Dedifferentiated amniotic fluid mesenchymal stem cell (primary cell): Measurements from ENCODE around the gene CSF1R.
"Not testable (repeated sequence)": the region's sequence is repeated elsewhere in the genome, so short reads cannot be mapped to it uniquely, and the experiment has no call there.

Source experiments
- DNase-seq: peaks from one replicate; pipeline ENCODE4 v3.0.0-alpha.2; 2016; ENCODE audit errors: extremely low spot score

CSF1R gene

DNA sequence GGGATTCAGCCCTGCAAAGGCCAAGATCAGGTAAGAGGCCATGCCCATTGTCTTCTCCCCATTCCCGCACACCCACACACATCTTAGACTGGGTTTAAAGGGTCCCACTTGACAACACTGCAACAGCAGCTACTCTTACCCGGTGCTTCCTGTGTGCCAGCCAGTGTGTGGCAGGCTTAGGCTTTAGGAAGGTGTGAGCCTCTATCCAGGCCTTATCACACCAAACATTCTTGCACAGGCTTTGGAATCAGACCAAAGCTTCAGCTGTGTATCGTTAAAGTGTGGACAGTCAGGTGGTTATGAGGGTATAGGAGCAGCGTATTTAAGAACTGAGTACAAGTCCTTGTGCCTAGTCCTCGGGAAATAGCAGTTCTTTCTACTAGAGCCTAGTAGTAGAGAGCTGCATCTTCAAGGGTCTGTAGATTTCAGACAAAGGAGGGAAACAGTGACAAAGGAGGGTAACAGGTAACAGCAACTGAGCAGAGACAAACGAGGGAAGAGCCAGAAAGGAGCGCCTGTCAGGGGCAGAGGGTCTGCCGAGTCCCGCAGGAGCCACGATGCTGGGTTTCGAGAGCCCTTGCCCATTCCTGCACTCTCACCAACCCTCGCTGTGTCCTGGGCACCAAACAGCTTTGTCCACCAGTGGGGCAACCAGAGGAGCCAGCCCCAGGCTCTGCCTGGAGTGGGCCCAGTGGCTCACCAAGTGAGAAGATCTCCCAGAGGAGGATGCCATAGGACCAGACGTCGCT, 30.9 kb downstream of the CSF1R start:
- DNase-seq = no peak

- no peak for DNase-seq
Observed at GRCh38 chr5:150054569-150054968, 31.8 kb downstream of the CSF1R start.

GRCh38 chr5:150053713-150054392, 32.5 kb downstream of the CSF1R start:
- DNase-seq = no peak

GRCh38 chr5:150052956-150053712, 33.2 kb downstream of the CSF1R start:
- peak; percentile 47 for DNase-seq

DNA sequence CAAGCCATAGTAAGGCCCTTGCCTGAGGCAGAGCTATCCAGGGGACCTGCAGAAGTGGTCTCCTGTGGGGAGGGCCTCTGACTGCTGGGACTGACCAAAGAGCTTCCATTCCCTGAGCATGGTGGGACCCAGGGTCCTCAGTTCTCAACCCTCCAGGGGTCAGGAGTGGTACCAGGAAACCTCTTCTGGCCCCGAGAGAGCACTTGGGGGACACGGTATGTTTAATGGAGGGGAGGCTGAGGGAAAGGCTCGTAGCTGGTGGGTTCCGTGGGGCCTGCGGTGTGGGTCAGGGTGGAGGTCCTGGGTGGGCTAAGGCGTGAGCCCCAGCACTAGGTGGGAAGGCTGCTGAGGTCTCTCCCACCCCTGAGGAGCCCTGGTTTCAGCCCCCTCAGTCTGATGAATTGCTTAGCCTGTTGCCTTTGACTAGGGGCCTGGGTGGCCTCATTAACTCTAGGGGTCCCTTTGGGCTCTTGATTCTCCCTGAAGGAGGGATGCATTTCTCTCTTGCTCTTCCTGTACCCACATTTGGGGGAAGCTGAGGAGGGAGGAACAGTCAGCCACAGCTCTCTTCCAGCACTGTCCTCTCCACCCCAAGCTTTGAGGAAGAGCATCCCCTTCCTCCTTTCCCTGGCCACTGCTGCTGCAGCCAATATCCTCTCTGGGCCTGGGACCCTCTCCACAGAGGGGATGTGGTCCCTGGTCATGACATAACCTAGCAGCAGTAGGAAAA, 34.0 kb downstream of the CSF1R start:
- DNase-seq = no peak

DNA sequence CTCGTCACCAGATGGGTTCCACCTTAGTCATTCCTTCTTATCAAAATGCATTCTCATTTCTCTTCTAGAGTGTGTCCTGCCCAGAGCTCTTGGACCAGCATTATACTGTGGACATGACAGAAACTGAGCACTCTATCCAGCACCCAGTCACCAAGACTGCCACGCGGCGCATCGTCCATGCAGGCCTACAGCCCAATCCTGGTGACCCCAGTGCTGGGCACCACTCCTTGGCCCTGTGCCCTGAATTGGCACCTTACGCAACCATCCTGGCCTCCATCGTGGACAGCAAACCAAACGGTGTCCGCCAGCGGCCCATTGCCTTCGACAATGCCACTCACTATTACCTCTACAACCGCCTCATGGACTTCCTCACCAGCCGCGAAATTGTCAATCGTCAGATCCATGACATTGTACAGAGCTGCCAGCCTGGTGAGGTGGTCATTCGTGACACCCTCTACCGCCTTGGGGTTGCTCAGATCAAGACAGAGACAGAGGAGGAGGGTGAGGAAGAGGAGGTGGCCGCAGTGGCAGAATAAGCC, 34.6 kb downstream of the CSF1R start:
- DNase-seq = no peak

- DNase-seq = not testable (repeated sequence)
Observed at GRCh38 chr5:150050172-150050811, 36.1 kb downstream of the CSF1R start.

DNA sequence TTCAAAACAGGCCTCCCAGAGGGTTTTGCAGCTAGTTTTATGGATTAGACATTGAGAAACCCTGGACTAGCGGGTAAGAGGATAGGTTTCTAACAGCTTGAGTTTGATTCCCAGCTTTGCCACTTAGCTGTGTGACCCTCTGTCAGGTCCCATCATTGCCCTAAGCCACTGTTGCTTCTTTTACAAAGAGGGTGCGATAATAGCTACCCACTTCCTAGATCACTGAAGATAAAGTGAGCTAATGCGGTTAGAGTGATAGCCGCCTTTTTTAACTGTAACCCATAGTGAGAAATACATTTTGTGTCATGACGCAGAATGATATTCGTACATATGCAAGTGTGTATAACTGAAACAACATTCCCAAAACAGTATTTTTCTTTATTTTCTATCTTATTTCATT, 40.3 kb downstream of the CSF1R start:
- no peak for DNase-seq

- no peak for DNase-seq
Observed at GRCh38 chr5:150045549-150045948, 40.8 kb downstream of the CSF1R start.

DNA sequence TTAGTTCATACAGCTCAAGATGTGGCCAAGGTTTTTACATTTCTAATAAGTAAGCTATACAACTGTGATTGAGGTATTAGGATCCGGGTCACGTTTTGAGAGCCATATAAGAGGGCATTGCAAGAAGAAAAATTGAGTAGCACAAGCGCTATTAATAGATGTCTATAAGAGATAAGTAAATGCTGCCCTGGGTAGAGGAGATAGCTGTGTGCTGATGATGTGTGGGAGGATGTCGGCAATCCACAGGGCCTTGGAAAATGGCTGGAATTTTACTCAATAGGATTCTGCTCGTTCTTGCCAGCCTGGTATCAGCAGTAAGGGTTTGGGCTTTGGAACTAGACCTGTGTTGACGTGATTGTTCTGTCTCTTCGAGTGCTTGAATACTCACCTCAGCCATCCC, 41.6 kb downstream of the CSF1R start:
- DNase-seq = no peak

- peak; percentile 30 for DNase-seq
Observed at GRCh38 chr5:150044329-150044681, 42.0 kb downstream of the CSF1R start.

- DNase-seq = no peak
Observed at GRCh38 chr5:150043657-150044328, 42.6 kb downstream of the CSF1R start.

DNA sequence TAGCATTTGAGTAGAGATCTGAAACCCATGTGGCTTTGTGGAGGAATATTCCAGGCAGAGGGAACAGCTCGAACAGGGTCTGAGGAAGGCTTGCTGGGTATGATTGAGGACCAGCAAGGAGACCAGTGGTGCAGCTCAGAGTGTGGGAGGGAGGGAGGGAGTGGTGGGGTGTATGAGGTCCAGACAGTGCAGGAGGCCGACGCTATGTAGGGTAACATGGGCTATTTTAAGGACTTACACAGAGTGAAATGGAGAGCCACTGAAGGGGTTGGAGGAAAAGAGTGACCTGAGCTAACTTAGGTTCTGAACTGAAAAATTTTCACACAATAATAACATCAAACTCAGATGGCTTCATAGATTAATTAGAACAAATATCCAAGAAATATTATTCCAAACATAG, 43.9 kb downstream of the CSF1R start:
- DNase-seq = no peak

DNA sequence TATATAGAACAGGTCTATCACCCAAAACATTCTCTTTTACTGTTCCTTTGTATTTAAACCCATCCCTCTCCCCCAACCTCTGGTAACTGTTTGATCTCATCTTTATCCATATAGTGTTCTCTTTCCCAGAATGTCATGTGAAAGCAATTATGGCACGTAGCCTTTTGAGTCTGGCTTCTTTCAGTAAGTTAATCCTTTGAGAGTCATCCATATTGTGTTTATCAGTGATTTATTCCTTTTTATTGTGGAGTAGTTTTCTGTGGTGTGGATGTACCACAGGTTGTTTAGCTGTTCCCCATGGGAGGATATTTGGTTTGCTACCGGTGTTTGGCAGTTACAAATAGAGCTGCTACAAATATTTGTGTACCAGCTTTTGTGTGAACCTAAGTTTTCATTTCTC, 47.8 kb downstream of the CSF1R start:
- no peak for DNase-seq

GRCh38 chr5:150036513-150036912, 49.8 kb downstream of the CSF1R start:
- peak; percentile 89 for DNase-seq

GRCh38 chr5:150035139-150035895, 51.0 kb downstream of the CSF1R start:
- no peak for DNase-seq

GRCh38 chr5:150034662-150035061, 51.7 kb downstream of the CSF1R start:
- DNase-seq = no peak

- DNase-seq = no peak
Observed at GRCh38 chr5:150033334-150033733, 53.0 kb downstream of the CSF1R start.

DNA sequence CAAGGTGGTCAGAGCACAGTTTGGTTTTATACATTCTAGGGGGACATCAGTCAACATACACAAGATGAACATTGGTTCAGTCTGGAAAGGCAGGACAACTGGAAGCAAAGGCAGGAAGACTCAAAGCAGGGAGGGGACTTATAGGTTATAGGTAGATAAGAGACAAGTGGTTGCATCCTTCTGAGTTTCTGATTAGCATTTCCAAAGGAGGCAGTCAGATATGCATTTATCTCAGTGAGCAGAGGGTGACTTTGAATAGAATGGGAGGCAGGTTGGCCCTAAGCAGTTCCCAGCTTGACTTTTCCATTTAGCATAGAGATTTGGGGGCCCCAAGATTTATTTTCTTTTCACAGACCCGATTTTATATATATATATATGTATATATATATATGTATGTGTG, 58.3 kb downstream of the CSF1R start:
- not testable (repeated sequence) for DNase-seq

- DNase-seq = no peak
Observed at GRCh38 chr5:150026682-150027172, 59.6 kb downstream of the CSF1R start.
